Measurements from ENCODE around the gene SAC3D1. TPM values are rescaled to one million over a fixed set of nuclear protein-coding genes. Genes with fewer than 3 reads are reported as not detected.

SAC3D1 gene
- total and polyA plus RNA-seq, 2 of the 4 experiments (the other 2 are of a cell fraction) = 2.9 to 13.2 TPM

DNA sequence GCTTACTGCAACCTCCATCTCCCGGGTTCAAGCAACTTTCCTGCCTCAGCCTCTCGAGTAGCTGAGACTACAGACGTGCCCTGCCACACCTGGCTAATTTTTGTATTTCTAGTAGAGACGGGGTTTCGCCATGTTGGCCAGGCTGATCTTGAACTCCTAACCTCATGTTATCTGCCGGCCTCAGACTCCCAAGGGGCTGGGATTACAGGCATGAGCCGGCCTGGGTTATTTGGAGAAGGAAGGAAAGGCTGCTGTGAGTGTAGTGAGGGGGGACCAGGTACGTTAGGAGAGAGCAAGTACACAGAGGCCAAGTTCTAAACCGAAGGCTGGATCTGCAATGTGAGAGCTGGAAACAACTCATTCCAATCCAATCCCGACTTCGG, 44.7 kb upstream of the SAC3D1 start:
- no TSS peak for BruUV-seq (replicated peaks)

More for the DNA sequence above, 44.7 kb upstream of the SAC3D1 start:
- no peaks in the 10 kb centered on the region for H3K9me3 ChIP-seq (ENCODE audit: control insufficient read depth, insufficient read depth, low read length)
- H2AK5ac ChIP-seq (ENCODE audit: low read depth, low read length) = peak overlapping the region; percentile 35; the same call in 1 of the 2 replicates
- no peak overlapping the region for H3K27ac ChIP-seq (ENCODE audit: insufficient read depth, low read length)
- TF ChIP-seq, protein P1, sequence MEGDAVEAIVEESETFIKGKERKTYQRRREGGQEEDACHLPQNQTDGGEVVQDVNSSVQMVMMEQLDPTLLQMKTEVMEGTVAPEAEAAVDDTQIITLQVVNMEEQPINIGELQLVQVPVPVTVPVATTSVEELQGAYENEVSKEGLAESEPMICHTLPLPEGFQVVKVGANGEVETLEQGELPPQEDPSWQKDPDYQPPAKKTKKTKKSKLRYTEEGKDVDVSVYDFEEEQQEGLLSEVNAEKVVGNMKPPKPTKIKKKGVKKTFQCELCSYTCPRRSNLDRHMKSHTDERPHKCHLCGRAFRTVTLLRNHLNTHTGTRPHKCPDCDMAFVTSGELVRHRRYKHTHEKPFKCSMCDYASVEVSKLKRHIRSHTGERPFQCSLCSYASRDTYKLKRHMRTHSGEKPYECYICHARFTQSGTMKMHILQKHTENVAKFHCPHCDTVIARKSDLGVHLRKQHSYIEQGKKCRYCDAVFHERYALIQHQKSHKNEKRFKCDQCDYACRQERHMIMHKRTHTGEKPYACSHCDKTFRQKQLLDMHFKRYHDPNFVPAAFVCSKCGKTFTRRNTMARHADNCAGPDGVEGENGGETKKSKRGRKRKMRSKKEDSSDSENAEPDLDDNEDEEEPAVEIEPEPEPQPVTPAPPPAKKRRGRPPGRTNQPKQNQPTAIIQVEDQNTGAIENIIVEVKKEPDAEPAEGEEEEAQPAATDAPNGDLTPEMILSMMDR (conservative IDR thresholded peaks at IDR 0.05; ENCODE audit: low read depth, low read length) = no peak
- TF ChIP-seq POLR2A (IDR thresholded peaks at IDR 0.05; ENCODE audit: low read depth, low read length) = no peak
- TF ChIP-seq NFE2L2 (IDR thresholded peaks at IDR 0.05; ENCODE audit: low read depth, low read length) = no peak
- TF ChIP-seq MXI1 (IDR thresholded peaks at IDR 0.05; ENCODE audit: borderline replicate concordance, low read depth, low read length) = no peak
- TF ChIP-seq, protein P2, sequence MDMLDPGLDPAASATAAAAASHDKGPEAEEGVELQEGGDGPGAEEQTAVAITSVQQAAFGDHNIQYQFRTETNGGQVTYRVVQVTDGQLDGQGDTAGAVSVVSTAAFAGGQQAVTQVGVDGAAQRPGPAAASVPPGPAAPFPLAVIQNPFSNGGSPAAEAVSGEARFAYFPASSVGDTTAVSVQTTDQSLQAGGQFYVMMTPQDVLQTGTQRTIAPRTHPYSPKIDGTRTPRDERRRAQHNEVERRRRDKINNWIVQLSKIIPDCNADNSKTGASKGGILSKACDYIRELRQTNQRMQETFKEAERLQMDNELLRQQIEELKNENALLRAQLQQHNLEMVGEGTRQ (IDR thresholded peaks at IDR 0.05; ENCODE audit: low read depth, low read length) = no peak
- no peak for TF ChIP-seq MAFK (IDR thresholded peaks at IDR 0.05; ENCODE audit: low read depth, low read length)
- TF ChIP-seq SMC3 (IDR thresholded peaks at IDR 0.05; ENCODE audit: low read depth, low read length) = no peak
- no peak for TF ChIP-seq MAZ (IDR thresholded peaks at IDR 0.05; ENCODE audit: borderline replicate concordance, low read depth, low read length)
- no peak for TF ChIP-seq FOS (IDR thresholded peaks at IDR 0.05; ENCODE audit: low read depth, low read length)
- H2BK15ac ChIP-seq (ENCODE audit: low read depth, low read length) = peak overlapping the region; percentile 12; the same call in 1 of the 3 replicates
- ATAC-seq (ENCODE audit: low read depth) (no peak), DNase-seq (no peak)
- H3K18ac ChIP-seq (ENCODE audit: low read depth, low read length) = no peak overlapping the region
- H2BK20ac ChIP-seq (ENCODE audit: low read depth, low read length) = no peak overlapping the region; the same call in 1 of the 2 replicates
- H3K56ac ChIP-seq (ENCODE audit: extremely low read depth, insufficient read depth, low read length) = no peak overlapping the region
- dilution Hi-C loops (cut with HindIII; ENCODE audit: low sequenced_read_pairs, unreplicated experiment) (no loop called here), in situ Hi-C loops (cut with MboI; ENCODE audit: low sequenced_read_pairs) (no loop called here), intact Hi-C loops (cut with micrococcal nuclease) (loop anchor here (5.0 kb wide), 1 partner anchor 149 kb away; no protein-coding TSS in a partner anchor)
- WGBS, 2 experiments (ENCODE audit: extremely low coverage in 2 of 2, insufficient read length in 1 of 2) = no CpG with 5 or more reads among the region's 11 CpGs
- POLR2A ChIA-PET (ENCODE audit: unreplicated experiment) = interaction anchor here (0.6 kb wide), 1 partner anchor 1140 kb away, joined by 3 read pairs; no protein-coding TSS in a partner anchor
- H3K14ac ChIP-seq (replicated peaks; ENCODE audit: low read depth, low read length) = peak overlapping the region; percentile 29
- H3K4ac ChIP-seq (ENCODE audit: low read depth, low read length) = peak overlapping the region; percentile 81
- peaks cover 7% of the 10 kb centered on the region; the same call in 1 of the 2 replicates for H3K9me1 ChIP-seq (ENCODE audit: insufficient read depth, low read length)
- peak overlapping the region; percentile 12 to 89; a peak in 2 of 4 replicates for H4K8ac ChIP-seq (ENCODE audit: low read depth in 2 of 2, low read length in 2 of 2)
- H3K4me1 ChIP-seq (ENCODE audit: control insufficient read depth, insufficient read depth, low read length) = 0 out of 2 replicates have a peak, but pooled peaks cover 4% of the 10 kb centered on the region
- peak overlapping the region; percentile 3 for H4K5ac ChIP-seq (ENCODE audit: low read depth, low read length)
- peak overlapping the region; percentile 84 for H2AK9ac ChIP-seq (replicated peaks; ENCODE audit: low read depth, low read length, poor library complexity)
- H4K91ac ChIP-seq (ENCODE audit: insufficient read depth, low read depth, low read length) = peak overlapping the region; percentile 10; the same call in 1 of the 2 replicates
- peak overlapping the region; percentile 54 for H3K4me2 ChIP-seq (ENCODE audit: low read depth, low read length)
- H3K4me3 ChIP-seq (ENCODE audit: insufficient read depth, low read depth, low read length) = peak overlapping the region; percentile 24; the same call in 1 of the 2 replicates
- peak overlapping the region; percentile 94 for H2AFZ ChIP-seq (replicated peaks; ENCODE audit: low read length, poor library complexity)
- H3K23ac ChIP-seq (ENCODE audit: low read depth, low read length) = peak overlapping the region; percentile 67; the same call in 1 of the 2 replicates
- no peaks in the 10 kb centered on the region for H3K27me3 ChIP-seq (ENCODE audit: control insufficient read depth, insufficient read depth, low read length)
- CTCF ChIA-PET = interaction anchor here (1.2 to 1.7 kb wide), 4 partner anchors 10 to 308 kb away, joined by 3 to 6 read pairs (median 4); no protein-coding TSS in a partner anchor
- H3K36me3 ChIP-seq (ENCODE audit: control insufficient read depth, insufficient read depth, low read length) = no peaks in the 10 kb centered on the region
- no peaks in the 10 kb centered on the region for H4K20me1 ChIP-seq (ENCODE audit: insufficient read depth, low read length)
- peak overlapping the region; percentile 54 for H2BK120ac ChIP-seq (ENCODE audit: low read depth, low read length)
- no peak overlapping the region for H2BK5ac ChIP-seq (ENCODE audit: low read depth, low read length, poor library complexity, severe bottlenecking)
- H3K79me1 ChIP-seq (ENCODE audit: low read depth in 1 of 2, low read length in 2 of 2) = no peaks in the 10 kb centered on the region
- H3K9ac ChIP-seq (ENCODE audit: low read depth, low read length) = peak overlapping the region; percentile 15; the same call in 1 of the 2 replicates
